ENCODE data around the gene AGAP1. TPM values are rescaled to one million over a fixed set of nuclear protein-coding genes. Genes with fewer than 3 reads are reported as not detected.

Gene AGAP1
- total RNA-seq, 1 experiment from 2014 or later: 56.4 TPM

GRCh38 chr2:236065314-236066160, 571.7 kb downstream of the AGAP1 start:
- no peak for DNase-seq
- intact Hi-C loops (cut with micrococcal nuclease; ENCODE audit: unreplicated experiment): no loop called here
- TF ChIP-seq, protein P1, sequence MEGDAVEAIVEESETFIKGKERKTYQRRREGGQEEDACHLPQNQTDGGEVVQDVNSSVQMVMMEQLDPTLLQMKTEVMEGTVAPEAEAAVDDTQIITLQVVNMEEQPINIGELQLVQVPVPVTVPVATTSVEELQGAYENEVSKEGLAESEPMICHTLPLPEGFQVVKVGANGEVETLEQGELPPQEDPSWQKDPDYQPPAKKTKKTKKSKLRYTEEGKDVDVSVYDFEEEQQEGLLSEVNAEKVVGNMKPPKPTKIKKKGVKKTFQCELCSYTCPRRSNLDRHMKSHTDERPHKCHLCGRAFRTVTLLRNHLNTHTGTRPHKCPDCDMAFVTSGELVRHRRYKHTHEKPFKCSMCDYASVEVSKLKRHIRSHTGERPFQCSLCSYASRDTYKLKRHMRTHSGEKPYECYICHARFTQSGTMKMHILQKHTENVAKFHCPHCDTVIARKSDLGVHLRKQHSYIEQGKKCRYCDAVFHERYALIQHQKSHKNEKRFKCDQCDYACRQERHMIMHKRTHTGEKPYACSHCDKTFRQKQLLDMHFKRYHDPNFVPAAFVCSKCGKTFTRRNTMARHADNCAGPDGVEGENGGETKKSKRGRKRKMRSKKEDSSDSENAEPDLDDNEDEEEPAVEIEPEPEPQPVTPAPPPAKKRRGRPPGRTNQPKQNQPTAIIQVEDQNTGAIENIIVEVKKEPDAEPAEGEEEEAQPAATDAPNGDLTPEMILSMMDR (IDR thresholded peaks at IDR 0.05; ENCODE audit: unreplicated experiment): no peak
- CTCF ChIA-PET: interaction anchor here (1.2 kb wide), 1 partner anchor 8 kb away, joined by 4 read pairs; no protein-coding TSS in a partner anchor
- Mint-ChIP-seq H3K27me3 (ENCODE audit: unreplicated experiment) (no peaks in the 10 kb centered on the region), H3K9me3 (ENCODE audit: low read depth, unreplicated experiment) (no peaks in the 10 kb centered on the region), H3K36me3 (ENCODE audit: insufficient read depth, unreplicated experiment) (no peaks in the 10 kb centered on the region), H3K27ac (ENCODE audit: unreplicated experiment) (no peak overlapping the region), H3K4me1 (ENCODE audit: low read depth, unreplicated experiment) (no peaks in the 10 kb centered on the region), H3K4me3 (ENCODE audit: low read depth, unreplicated experiment) (no peak overlapping the region)
- BruUV-seq (replicated peaks): no TSS peak

DNA sequence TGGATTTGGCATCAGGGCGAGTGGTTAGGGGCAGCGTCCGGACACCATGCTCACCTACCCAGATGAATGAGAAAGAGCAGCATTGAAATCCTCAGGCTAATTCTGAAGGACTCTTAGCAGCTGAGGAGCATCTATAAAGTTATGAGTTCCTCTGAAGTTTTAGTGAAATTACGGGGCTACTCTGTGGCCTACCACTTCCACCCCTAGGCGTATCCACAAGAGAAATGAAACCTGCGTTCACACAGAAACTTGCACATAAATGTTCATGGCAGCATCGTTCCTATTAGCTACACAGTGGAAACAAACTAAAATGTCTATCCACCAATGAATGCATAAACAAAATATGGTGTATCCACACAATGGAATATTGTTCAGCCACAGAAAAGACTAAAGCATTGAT, 576.4 kb downstream of the AGAP1 start:
- BruUV-seq (replicated peaks): no TSS peak

DNA sequence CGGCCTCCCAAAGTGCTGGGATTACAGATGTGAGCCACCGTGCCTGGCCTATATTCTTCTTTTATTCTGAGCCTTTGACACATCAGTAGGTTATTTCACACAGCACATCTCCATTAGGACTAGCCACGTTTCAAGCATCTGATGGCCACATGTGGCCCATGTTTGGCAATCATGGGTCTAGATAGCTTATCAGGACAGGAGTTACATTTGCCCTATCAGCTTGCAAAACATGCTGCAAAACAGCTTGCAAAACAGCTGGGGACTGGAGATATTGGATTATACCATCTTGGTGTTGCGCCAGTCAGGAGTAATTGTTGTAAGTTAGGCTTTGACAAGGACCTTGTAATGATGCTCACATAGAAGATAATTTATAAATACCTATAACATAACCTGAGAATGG, 579.4 kb downstream of the AGAP1 start:
- Mint-ChIP-seq H3K27me3 (ENCODE audit: unreplicated experiment) (no peaks in the 10 kb centered on the region), H3K36me3 (ENCODE audit: insufficient read depth, unreplicated experiment) (no peaks in the 10 kb centered on the region), H3K27ac (ENCODE audit: unreplicated experiment) (no peak overlapping the region), H3K4me1 (ENCODE audit: low read depth, unreplicated experiment) (peaks cover 10% of the 10 kb centered on the region), H3K4me3 (ENCODE audit: low read depth, unreplicated experiment) (no peak overlapping the region), H3K9me3 (ENCODE audit: low read depth, unreplicated experiment) (no peaks in the 10 kb centered on the region)
- CTCF ChIA-PET: interaction anchor here (1.0 kb wide), 1 partner anchor 8 kb away, joined by 4 read pairs; no protein-coding TSS in a partner anchor
- intact Hi-C loops (cut with micrococcal nuclease; ENCODE audit: unreplicated experiment): no loop called here
- TF ChIP-seq, protein P1 (IDR thresholded peaks at IDR 0.05; ENCODE audit: unreplicated experiment): no peak
- DNase-seq: no peak
- BruUV-seq (replicated peaks): no TSS peak

More for the DNA sequence above, 576.4 kb downstream of the AGAP1 start:
- TF ChIP-seq, protein P1 (IDR thresholded peaks at IDR 0.05; ENCODE audit: unreplicated experiment): no peak
- DNase-seq: no peak
- no peaks in the 10 kb centered on the region for H3K4me1 Mint-ChIP-seq (ENCODE audit: low read depth, unreplicated experiment)
- H3K4me3 Mint-ChIP-seq (ENCODE audit: low read depth, unreplicated experiment): no peak overlapping the region
- intact Hi-C loops (cut with micrococcal nuclease; ENCODE audit: unreplicated experiment): no loop called here
- H3K27me3 Mint-ChIP-seq (ENCODE audit: unreplicated experiment): no peaks in the 10 kb centered on the region
- CTCF ChIA-PET: no interaction called here
- no peaks in the 10 kb centered on the region for H3K36me3 Mint-ChIP-seq (ENCODE audit: insufficient read depth, unreplicated experiment)
- H3K27ac Mint-ChIP-seq (ENCODE audit: unreplicated experiment): no peak overlapping the region
- H3K9me3 Mint-ChIP-seq (ENCODE audit: low read depth, unreplicated experiment): no peaks in the 10 kb centered on the region

DNA sequence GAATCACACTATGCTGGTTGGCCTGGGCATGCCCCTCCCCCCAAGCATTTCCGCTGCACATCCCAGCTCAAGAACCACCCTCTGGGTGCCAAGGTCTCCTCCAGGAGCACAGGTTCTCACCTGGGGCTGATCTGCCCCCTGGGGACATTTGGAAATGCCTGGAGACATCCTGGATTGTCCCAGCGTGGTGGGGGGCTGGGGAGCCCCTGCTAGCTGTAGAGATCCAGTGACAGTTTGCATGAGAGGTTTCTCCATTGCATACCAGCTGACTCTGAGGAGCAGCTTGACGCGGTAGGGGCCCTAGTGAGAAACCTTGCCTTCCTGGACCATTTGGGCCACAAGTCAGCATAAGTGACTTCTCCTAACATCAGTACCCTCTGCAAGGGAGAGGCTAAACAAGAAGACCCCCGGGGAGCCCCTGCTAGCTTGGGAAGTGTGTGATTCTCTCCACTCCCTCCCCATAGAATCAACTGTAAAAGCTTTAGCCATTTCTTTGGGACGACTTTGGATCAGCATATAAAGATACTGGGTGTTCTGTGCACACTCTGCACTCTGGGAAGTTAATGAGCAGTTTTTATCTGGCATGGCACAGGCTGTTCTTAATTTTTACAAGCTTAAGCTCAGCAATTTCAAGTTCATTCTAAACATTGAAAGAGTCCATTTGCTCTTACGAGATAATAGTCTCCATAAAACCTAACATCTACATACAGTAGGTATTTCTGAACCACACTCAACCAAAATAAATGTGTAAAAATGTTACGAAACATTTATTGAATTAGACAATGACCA, 580.2 kb downstream of the AGAP1 start:
- H3K4me3 Mint-ChIP-seq (ENCODE audit: low read depth, unreplicated experiment): no peak overlapping the region
- CTCF ChIA-PET: interaction anchor here (1.0 kb wide), 1 partner anchor 9 kb away, joined by 4 read pairs; no protein-coding TSS in a partner anchor
- peaks cover 5% of the 10 kb centered on the region for H3K36me3 Mint-ChIP-seq (ENCODE audit: insufficient read depth, unreplicated experiment)
- BruUV-seq (replicated peaks): no TSS peak
- DNase-seq: no peak
- H3K9me3 Mint-ChIP-seq (ENCODE audit: low read depth, unreplicated experiment): no peaks in the 10 kb centered on the region
- intact Hi-C loops (cut with micrococcal nuclease; ENCODE audit: unreplicated experiment): no loop called here
- H3K27me3 Mint-ChIP-seq (ENCODE audit: unreplicated experiment): no peaks in the 10 kb centered on the region
- H3K4me1 Mint-ChIP-seq (ENCODE audit: low read depth, unreplicated experiment): peaks cover 18% of the 10 kb centered on the region
- no peak overlapping the region for H3K27ac Mint-ChIP-seq (ENCODE audit: unreplicated experiment)
- TF ChIP-seq, protein P1 (IDR thresholded peaks at IDR 0.05; ENCODE audit: unreplicated experiment): no peak

All from Calu3 (cell line).